SKM-1 treated with dmso at 0.1 percent for 144 hours (cell line): ENCODE results near the gene GPR156.
A peak's percentile ranks its signal among the peaks of the same experiment; 100 is the strongest.

Experiments
- DNase-seq: peaks from one replicate; lab custom pipeline; 2025; ENCODE audit not compliant: unreplicated experiment; lab: John Stamatoyannopoulos, UW

GPR156 gene

DNA sequence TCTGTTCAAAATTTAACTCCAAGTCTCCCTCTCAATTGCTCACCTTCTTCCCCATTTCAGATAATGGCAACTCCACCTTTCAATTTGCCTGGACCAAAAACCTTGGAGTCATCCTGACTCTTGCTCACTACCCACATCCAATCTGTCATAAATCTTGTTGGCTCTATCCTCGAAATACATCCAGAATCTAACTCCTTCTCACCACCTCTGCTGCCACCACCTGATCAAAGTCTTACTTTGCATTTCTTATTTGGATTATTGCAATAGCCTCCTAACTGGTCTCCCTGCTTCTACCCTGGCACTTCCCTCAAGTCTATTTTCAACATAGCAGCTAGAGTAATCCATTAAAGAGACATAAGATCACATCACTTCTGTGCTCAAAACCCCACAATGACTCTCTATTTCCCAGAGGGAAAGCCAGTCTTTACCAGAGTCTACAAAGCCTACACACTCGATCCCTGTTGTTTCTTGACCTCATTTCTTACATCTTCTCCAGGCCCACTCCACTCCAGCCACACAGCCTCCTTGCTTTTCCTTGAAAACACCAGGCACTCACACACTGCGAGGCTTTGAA is 86.6 kb downstream of the GPR156 start:
- peak; percentile 20 for DNase-seq

- DNase-seq, result no peak
These were observed 88.2 kb downstream of the GPR156 start for GRCh38 chr3:120196812-120197211.

DNA sequence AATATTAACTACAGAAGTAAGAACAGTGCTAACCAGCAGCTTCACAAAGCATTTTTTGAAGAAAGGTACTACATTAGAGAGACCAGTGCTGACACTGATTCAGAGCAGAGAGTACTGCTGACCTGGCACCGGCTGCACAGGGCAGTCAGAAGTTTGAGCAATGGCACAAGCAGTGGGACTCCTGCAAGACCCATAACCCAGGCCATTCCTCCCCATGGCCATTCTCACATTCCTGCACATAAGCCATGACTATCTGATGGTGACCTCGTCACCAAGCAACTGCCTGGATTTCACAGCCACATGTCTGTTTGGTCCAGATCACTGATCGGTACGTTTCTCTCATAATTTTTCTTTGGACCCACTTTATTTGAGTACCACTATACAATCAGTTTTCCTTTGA is 88.7 kb downstream of the GPR156 start:
- DNase-seq, result no peak

GRCh38 chr3:120193554-120193953 is 91.5 kb downstream of the GPR156 start:
- no peak for DNase-seq

- no peak for DNase-seq
These were observed 92.4 kb downstream of the GPR156 start for GRCh38 chr3:120192579-120192978.

DNA sequence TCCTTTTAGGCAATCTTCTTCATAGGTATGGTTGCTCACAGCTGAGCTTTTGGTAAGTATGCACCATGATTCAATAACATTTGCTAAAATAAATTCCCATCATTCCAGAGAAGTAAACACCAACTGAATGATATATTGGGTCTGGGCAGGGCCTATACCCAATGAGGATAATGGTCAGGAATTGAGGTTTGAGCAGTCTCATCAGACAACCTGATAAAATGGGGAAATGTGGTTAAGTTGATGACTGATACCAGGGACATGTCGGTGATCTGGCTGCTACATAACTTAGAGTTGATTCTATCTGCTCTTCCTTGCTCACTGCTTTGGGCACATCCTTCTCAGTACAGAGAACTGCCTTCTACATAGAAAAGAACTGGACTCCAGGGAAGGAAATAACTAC is 92.9 kb downstream of the GPR156 start:
- no peak for DNase-seq

DNA sequence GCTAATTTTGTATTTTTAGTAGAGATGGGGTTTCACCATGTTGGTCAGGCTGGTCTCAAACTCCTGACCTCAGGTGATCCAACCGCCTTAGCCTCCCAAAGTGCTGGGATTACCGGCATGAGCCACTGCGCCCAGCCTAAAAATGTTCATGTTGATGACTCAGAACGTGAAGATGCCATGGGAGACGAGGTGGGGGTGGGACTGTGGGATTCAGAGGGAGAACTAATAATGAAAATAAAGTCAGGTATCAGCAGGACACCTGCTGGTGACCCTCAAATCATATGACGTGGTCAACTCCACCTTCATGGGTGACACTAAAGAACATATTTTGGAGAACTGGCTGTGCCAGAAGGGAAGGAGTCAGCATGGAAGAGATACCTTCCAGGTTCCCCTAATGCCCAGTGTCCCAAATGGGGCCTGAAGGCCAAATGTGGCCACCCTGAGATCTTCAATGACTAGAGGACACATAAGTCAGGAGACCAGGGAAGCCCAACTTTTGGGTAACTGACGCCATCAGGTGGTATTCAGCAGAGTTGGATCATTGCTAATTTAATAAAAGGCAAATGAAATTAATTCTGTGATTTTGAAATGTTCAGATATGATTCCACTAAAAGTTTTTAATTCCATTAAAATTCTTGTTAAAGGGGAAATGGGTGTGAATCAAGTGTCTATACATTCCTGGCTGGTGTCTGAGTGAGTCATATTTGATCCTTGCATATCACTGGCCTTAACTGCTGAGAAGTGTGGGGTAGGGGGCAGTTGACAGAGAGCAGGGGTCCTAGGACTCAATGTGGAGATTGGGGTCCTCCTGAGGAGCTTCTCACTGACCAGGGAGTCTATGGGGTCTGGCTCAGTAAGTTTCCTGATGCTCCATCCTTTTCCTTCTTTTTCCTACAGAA is 102.2 kb downstream of the GPR156 start:
- DNase-seq, result no peak

GRCh38 chr3:120181632-120182031 is 103.4 kb downstream of the GPR156 start:
- DNase-seq, result no peak

DNA sequence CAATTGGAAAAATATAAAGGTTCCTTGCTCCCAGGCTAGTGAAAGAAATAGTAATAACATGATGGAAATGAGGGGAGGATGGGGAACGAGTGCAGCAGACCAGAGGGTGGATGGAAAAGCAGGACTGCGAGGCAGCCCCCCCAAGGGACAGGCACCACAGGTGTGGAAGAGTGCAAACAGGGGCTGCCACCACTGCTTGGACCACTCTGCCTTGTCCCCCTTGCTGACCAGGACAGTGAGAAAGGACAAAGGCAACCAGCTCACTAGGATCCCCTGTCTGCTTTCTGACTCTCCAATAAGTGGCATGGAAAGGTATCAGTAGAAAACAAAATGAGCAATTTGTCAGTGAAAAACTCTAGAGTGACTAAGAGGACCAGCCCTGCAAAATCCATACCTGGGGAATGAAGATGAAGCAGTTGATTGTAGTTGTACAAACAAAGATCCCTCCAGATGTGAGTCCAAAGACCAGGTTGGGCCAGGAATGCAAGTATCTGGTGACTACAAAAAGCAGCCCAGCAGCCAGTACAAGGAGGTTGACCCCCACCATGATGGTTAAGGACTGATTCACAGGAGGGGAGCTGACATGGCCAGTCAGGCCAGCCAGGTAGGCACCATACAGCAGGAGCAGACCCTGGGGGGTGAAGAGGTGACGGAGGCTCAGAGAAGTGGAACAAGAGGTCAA is 104.2 kb downstream of the GPR156 start:
- DNase-seq, result no peak

DNA sequence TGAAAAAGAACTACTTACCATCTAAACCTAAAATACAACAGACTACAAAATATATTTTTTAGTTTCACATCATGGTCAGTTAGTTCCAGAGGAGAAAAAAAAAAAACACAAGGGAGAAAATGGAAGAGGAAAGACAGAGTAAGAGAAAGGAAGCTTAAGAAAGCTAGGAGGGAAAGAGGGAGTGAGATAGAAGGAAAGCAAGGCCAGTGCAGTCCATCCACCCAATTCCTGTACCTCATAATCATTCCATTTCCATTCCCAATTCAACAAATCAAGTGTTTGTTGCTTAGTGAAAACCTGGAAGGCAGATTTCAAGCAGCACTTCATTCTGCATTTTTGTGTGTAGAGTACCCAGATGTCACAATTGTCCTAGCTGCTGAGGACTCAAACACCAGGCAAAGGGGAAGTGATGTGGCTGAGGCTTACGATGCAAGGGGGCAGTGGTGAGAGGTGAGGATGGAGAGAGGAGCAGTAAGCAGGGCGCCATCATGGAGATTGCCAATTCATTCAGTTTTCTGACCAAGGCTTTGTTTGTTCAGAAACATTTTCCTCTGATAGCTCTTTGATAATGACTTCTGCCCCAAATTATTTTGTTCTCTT is 107.2 kb downstream of the GPR156 start:
- DNase-seq, result peak; percentile 84

- no peak for DNase-seq
These were observed 107.9 kb downstream of the GPR156 start for GRCh38 chr3:120177151-120177550.

DNA sequence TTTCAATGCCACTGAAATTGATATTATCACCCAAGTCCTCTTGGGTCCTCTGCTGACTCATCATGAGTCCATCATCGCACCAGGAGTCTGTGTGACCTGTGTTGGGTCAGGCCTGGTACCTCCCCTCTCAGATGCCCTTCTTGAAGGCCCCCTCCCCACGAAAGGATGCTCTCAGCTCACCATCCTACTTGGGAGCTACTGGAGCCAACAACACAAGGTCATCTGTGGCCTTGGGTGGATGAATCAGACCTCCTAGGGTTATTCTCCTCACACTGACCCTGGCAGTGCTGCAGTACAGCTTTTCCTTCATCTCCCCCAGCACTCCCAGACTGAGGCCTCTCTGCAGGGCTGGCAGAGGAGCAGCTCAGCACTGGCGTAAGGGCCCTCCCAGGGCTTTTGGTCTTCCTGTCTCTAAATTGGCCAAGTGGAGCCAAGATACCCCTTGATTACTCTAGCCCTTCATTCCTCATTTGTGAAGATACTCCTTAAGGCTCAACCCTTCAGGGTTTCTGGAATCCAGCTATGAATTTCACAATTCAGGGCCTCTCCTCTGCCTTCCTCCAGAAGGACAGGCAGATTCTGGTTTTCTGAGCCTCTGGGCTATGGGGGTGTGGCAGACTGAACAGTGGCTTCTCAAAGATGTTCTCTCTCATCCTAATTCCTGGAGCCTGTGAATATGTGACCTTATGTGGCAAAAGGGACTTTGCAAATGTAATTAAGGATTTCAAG is 110.0 kb downstream of the GPR156 start:
- DNase-seq, result no peak

GRCh38 chr3:120173056-120173675 is 111.9 kb downstream of the GPR156 start:
- DNase-seq, result no peak

DNA sequence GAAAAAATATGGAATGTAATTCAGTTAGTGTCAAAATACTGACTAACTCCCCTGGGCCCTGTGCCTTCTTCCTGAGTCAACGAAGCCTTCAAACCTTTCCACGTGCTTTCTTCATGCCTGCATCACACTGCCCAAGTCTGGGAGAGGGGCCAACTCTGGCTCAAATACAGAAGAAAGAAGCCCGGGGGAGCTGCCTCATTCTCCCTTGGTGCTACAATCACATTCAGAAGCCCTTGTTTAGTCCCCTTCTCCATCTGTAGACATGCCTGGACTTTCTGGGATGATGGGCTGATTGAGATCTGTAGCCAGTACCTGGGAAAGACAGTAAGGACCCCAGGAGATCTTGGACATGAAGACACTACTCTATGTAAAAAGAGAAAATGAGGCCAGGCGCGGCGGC is 113.0 kb downstream of the GPR156 start:
- DNase-seq, result no peak

DNA sequence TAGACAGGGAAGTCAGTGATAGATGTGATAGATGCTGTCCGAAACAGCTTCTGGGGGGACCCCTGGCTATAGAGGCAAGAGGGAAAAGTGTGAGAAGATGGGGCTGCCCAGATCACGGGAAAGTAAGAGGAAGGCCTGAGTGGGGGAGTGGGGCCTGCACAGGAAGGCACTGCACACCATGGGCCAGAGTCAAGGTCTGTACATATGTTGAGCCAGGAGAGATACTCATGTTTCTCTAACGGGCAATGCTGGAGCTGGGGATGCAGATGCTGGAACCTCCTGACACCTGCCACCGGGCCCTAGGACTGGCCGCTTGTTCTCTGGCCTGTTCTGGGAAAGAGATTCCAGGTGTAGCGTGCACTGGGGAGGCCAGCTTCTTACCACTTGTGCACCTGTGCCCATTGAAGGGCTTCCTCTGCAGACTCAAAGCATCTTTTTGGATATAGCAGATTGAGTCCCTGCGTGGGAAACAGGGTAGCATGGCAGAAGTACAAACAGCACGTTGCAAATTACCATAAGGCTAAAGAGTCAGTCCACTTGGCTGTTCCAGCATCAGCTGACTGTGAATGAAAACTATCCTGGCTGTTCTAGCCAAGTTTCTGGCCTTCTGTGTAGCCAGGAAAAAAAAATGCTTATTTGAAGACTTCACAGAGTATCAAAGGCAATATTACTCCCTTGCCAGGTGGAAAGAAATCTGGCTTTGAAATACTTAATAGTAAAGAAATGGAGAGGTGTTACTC is 113.7 kb downstream of the GPR156 start:
- DNase-seq, result no peak

DNA sequence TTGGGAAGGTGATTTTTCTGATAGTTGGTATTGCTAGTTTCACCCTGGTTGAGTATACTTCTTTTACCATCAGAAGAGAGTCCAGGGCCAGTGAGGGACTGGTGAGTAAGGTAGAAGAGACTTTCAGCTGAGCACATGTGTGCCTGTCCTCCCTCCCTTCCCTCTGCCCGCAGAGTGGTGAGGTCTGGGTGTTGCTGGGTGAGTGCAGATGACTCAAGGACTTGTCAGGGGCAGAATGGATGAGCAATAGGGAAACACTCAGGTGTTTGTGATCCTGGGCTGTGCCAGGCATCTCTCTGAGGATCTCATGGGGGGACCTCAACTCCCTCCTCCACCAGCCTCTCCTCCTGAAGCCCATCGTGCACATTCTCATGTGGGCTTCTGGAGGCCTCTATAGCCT is 114.8 kb downstream of the GPR156 start:
- DNase-seq, result no peak

DNA sequence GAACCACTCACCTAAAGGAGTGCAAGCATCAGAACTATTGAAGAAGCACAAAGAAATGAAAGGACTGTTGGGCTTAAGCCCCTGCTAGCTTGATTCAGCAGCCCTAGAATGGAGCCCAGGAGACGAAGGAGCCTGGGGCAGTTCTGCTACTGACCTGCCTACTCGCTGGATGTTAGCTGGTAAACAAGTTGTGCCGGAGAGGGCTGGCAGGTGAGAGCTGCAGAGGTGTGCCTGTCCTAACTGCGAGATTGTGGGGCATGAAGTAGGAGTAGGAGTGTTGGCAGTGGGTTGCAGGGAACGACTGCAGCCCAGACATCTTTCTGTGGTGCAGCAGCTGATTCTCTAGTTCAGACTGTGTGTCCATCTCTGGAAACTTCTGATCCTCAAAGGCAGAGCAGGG is 115.6 kb downstream of the GPR156 start:
- no peak for DNase-seq

- no peak for DNase-seq
These were observed 116.4 kb downstream of the GPR156 start for GRCh38 chr3:120168611-120169010.

- no peak for DNase-seq
These were observed 117.0 kb downstream of the GPR156 start for GRCh38 chr3:120168038-120168437.

GRCh38 chr3:120167488-120167887 is 117.5 kb downstream of the GPR156 start:
- no peak for DNase-seq
